Liver (tissue), 3 donors: ENCODE data around the gene GALNT10.

ENCODE experiments used
- CTCF ChIP-seq: fragments of 150-350 bp; IDR thresholded peaks from 2 replicates; pipeline ENCODE4 v1.5.1; 2017; ENCODE audit warnings: improper control_type of control experiment, low read depth, low read length; ENCODE audit not compliant: missing input control
- HNF4G ChIP-seq: IDR thresholded peaks from 2 replicates; pipeline ENCODE4 v1.6.1; 2016; ENCODE audit warnings: antibody characterized with exemption
- RXRA ChIP-seq, 2 donors: IDR thresholded peaks; 2 replicates each; pipeline ENCODE4 v1.6.1; 2017 to 2018; ENCODE audit warnings: antibody characterized with exemption in 2 of 2, mild to moderate bottlenecking in 1 of 2
- TF ChIP-seq, protein P1 (sequence below): IDR thresholded peaks from 2 replicates; pipeline ENCODE4 v1.6.1; 2016; ENCODE audit warnings: antibody characterized with exemption, mild to moderate bottlenecking
- TF ChIP-seq, protein P2 (sequence below): IDR thresholded peaks from 2 replicates; pipeline ENCODE4 v1.6.1; 2016; ENCODE audit warnings: antibody characterized with exemption
- donor health status: healthy.
- donor health status: healthy.

DNA sequence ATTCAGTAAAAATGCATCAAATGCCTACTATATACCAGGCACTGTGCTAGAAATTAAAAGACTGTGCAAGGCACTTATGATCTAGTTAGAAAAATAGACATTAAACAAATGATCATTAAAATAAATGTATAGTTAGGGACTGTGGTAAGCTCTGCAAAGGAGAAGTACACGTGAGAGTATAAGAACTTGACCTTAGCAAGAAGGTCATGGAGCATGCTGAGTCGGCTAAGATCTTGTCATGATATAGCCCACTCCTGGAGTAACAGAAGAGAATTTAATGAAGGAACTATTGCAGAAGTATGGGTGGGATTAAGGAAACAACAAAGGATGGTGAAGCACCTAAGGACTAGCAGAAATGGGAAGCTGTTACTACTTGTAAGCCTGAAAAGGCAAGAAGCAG lies 231.8 kb downstream of the GALNT10 start:
- TF ChIP-seq, protein P1, sequence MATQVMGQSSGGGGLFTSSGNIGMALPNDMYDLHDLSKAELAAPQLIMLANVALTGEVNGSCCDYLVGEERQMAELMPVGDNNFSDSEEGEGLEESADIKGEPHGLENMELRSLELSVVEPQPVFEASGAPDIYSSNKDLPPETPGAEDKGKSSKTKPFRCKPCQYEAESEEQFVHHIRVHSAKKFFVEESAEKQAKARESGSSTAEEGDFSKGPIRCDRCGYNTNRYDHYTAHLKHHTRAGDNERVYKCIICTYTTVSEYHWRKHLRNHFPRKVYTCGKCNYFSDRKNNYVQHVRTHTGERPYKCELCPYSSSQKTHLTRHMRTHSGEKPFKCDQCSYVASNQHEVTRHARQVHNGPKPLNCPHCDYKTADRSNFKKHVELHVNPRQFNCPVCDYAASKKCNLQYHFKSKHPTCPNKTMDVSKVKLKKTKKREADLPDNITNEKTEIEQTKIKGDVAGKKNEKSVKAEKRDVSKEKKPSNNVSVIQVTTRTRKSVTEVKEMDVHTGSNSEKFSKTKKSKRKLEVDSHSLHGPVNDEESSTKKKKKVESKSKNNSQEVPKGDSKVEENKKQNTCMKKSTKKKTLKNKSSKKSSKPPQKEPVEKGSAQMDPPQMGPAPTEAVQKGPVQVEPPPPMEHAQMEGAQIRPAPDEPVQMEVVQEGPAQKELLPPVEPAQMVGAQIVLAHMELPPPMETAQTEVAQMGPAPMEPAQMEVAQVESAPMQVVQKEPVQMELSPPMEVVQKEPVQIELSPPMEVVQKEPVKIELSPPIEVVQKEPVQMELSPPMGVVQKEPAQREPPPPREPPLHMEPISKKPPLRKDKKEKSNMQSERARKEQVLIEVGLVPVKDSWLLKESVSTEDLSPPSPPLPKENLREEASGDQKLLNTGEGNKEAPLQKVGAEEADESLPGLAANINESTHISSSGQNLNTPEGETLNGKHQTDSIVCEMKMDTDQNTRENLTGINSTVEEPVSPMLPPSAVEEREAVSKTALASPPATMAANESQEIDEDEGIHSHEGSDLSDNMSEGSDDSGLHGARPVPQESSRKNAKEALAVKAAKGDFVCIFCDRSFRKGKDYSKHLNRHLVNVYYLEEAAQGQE = no peak
- TF ChIP-seq, protein P2, sequence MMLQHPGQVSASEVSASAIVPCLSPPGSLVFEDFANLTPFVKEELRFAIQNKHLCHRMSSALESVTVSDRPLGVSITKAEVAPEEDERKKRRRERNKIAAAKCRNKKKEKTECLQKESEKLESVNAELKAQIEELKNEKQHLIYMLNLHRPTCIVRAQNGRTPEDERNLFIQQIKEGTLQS = no peak
- TF ChIP-seq CTCF = no peak
- no peak for TF ChIP-seq HNF4G
- no peak for TF ChIP-seq RXRA (IDR thresholded peaks at IDR 0.05)
